Neutrophil (primary cell): ENCODE data around the gene SH3RF3.

ENCODE experiments used
- H3K27ac ChIP-seq: fragments of 200-600 bp; sonication (generic); 2 replicates; pipeline ENCODE4 v1.5.1; 2016; ENCODE audit warnings: mild to moderate bottlenecking, moderate library complexity
- H3K27me3 ChIP-seq: fragments of 200-600 bp; sonication (generic); 2 replicates; pipeline ENCODE4 v1.6.0; 2016; ENCODE audit warnings: mild to moderate bottlenecking
- H3K36me3 ChIP-seq: fragments of 200-600 bp; sonication (generic); 2 replicates; pipeline ENCODE4 v1.5.1; 2017
- H3K4me1 ChIP-seq, 2 experiments: fragments of 200-600 bp in 1 of 2; sonication (generic) in 1 of 2; 1 replicate in 1 of 2; 2 replicates in 1 of 2; pipeline versions ENCODE4 v1.5.1 to v1.6.1; 2013 to 2016; ENCODE audit warnings: low read depth in 1 of 2, low read length in 1 of 2, mild to moderate bottlenecking in 1 of 2, moderate library complexity in 1 of 2; ENCODE audit not compliant: control insufficient read depth in 1 of 2, insufficient read depth in 1 of 2
- H3K4me3 ChIP-seq, 2 experiments: fragments of 200-600 bp in 1 of 2; sonication (generic) in 1 of 2; 1 replicate in 1 of 2; 2 replicates in 1 of 2; pipeline ENCODE4 v1.5.1; 2013 to 2016; ENCODE audit warnings: low read depth in 1 of 2, low read length in 1 of 2, mild to moderate bottlenecking in 1 of 2, moderate library complexity in 1 of 2
- H3K9me3 ChIP-seq: fragments of 200-600 bp; sonication (generic); 2 replicates; pipeline ENCODE4 v1.5.1; 2016
- CTCF ChIP-seq: fragments of 200-600 bp; sonication (generic); IDR thresholded peaks from 2 replicates; pipeline ENCODE4 v1.5.1; 2016; ENCODE audit warnings: antibody characterized with exemption

SH3RF3 gene

GRCh38 chr2:109166811-109167210, 37.8 kb downstream of the SH3RF3 start:
- Histone ChIP-seq H3K9me3 (no peaks in the 10 kb centered on the region), H3K4me3 (no peak overlapping the region), H3K4me1 (peaks cover 8 to 23% of the 10 kb centered on the region in 2 experiments), H3K27ac (no peak overlapping the region), H3K27me3 (peaks cover 16% of the 10 kb centered on the region), H3K36me3 (no peaks in the 10 kb centered on the region)
- TF ChIP-seq CTCF, result no peak

- Histone ChIP-seq H3K9me3 (no peaks in the 10 kb centered on the region), H3K27ac (no peak overlapping the region), H3K4me3 (no peak overlapping the region), H3K36me3 (no peaks in the 10 kb centered on the region), H3K4me1 (peaks cover 8 to 18% of the 10 kb centered on the region in 2 experiments), H3K27me3 (peaks cover 23% of the 10 kb centered on the region)
- no peak for TF ChIP-seq CTCF
Observed at GRCh38 chr2:109168086-109168485, 39.1 kb downstream of the SH3RF3 start.

- Histone ChIP-seq H3K27me3 (peaks cover 23% of the 10 kb centered on the region), H3K27ac (no peak overlapping the region), H3K4me1 (peaks cover 8 to 15% of the 10 kb centered on the region in 2 experiments)
Observed at GRCh38 chr2:109168716-109169115, 39.7 kb downstream of the SH3RF3 start.

GRCh38 chr2:109170645-109171044, 41.6 kb downstream of the SH3RF3 start:
- TF ChIP-seq CTCF, result no peak
- Histone ChIP-seq H3K9me3 (no peaks in the 10 kb centered on the region), H3K4me3 (no peak overlapping the region), H3K27ac (no peak overlapping the region), H3K36me3 (no peaks in the 10 kb centered on the region), H3K4me1 (no peaks in the 10 kb centered on the region), H3K27me3 (peaks cover 23% of the 10 kb centered on the region)

More at GRCh38 chr2:109168716-109169115, 39.7 kb downstream of the SH3RF3 start:
- H3K4me3 ChIP-seq, result no peak overlapping the region
- no peaks in the 10 kb centered on the region for H3K9me3 ChIP-seq
- no peak for TF ChIP-seq CTCF
- no peaks in the 10 kb centered on the region for H3K36me3 ChIP-seq

GRCh38 chr2:109171444-109172334, 42.7 kb downstream of the SH3RF3 start:
- Histone ChIP-seq H3K27ac (no peak overlapping the region), H3K9me3 (no peaks in the 10 kb centered on the region)

More at GRCh38 chr2:109171444-109172334, 42.7 kb downstream of the SH3RF3 start:
- no peak for TF ChIP-seq CTCF
- Histone ChIP-seq H3K36me3 (no peaks in the 10 kb centered on the region), H3K27me3 (peaks cover 23% of the 10 kb centered on the region), H3K4me3 (no peak overlapping the region), H3K4me1 (no peaks in the 10 kb centered on the region)
